HepG2 (cell line): ENCODE measurements around the gene NOTO. TPM values are rescaled to one million over a fixed set of nuclear protein-coding genes. Genes with fewer than 3 reads are reported as not detected.

Experiments used
- ATAC-seq: fragments of 200-7000 bp; cut with Tn5 transposase; 3 replicates; pipeline ENCODE4 v1.9.1; 2020; ENCODE audit warnings: mild to moderate bottlenecking, moderate library complexity
- BruUV-seq: library from RNA; stranded (reverse); fragments of 400-500 nt; replicated peaks from 2 replicates; lab custom pipeline; 2021; lab: Mats Ljungman, UMichigan
- CTCF ChIA-PET: fragments of 300-600 bp; formaldehyde crosslinking; extraction: SDS; loops from one replicate; lab custom pipeline; 2021; ENCODE audit warnings: low total read pairs, inconsistent platforms, low intra/inter-chr PET ratio; lab: Yijun Ruan, JAX
- POLR2A ChIA-PET: fragments of 350-600 bp; sonication (Branson Sonifier 250); formaldehyde crosslinking; loops from one replicate; lab custom pipeline; 2020; ENCODE audit warnings: antibody characterized with exemption, inconsistent platforms; lab: Yijun Ruan, JAX
- DNase-seq: peaks from one replicate; pipeline ENCODE4 v3.0.0-alpha.2; 2015; ENCODE audit warnings: low spot score
- FAIRE-seq: peaks from 3 replicates; lab custom pipeline; 2011; peaks lifted over from hg19 to GRCh38; lab: Jason Lieb, UNC
- H2AFZ ChIP-seq: one replicate; pipeline ENCODE4 v1.6.1; 2011; ENCODE audit warnings: low read length, inconsistent platforms
- H3K27ac ChIP-seq: fragments of 300-600 bp; 3 replicates; pipeline ENCODE4 v1.8.0; 2011; ENCODE audit warnings: mixed run types, mild to moderate bottlenecking, mixed read lengths, low read length, inconsistent platforms; ENCODE audit not compliant: insufficient read depth; ENCODE audit errors: extremely low read length
- H3K27me3 ChIP-seq, 2 experiments: fragments of 200-600 bp in 1 of 2; 2 replicates in 1 of 2; 3 replicates in 1 of 2; pipeline versions ENCODE4 v1.6.0 to v1.8.0; 2011; ENCODE audit warnings: low read length in 2 of 2, mild to moderate bottlenecking in 2 of 2, moderate library complexity in 2 of 2, inconsistent platforms in 1 of 2; ENCODE audit not compliant: insufficient read depth in 2 of 2, control insufficient read depth in 1 of 2
- H3K36me3 ChIP-seq, 2 experiments: fragments of 200-600 bp in 1 of 2; replicated peaks in 1 of 2; 2 replicates in 1 of 2; 3 replicates in 1 of 2; pipeline versions ENCODE4 v1.5.1 to v1.8.0; 2011; ENCODE audit warnings: low read length in 2 of 2, inconsistent platforms in 1 of 2; ENCODE audit not compliant: insufficient read depth in 2 of 2, control insufficient read depth in 1 of 2
- H3K4me1 ChIP-seq: 2 replicates; pipeline ENCODE4 v1.5.1; 2012; ENCODE audit warnings: low read length, inconsistent platforms; ENCODE audit not compliant: insufficient read depth
- H3K4me2 ChIP-seq: 2 replicates; pipeline ENCODE4 v1.6.0; 2011; ENCODE audit warnings: low read depth, low read length, inconsistent platforms
- H3K4me3 ChIP-seq, 3 experiments: fragments of 200-600 bp in 1 of 3; sonication (generic), shearing (Covaris generic) in 1 of 3; replicated peaks in 1 of 3; 2 replicates each; pipeline ENCODE4 v1.5.1; 2011 to 2016; ENCODE audit warnings: low read length in 3 of 3, inconsistent platforms in 2 of 3, low read depth in 2 of 3, mild to moderate bottlenecking in 2 of 3, control low read depth in 1 of 3, mixed read lengths in 1 of 3; ENCODE audit not compliant: insufficient read depth in 1 of 3
- H3K79me2 ChIP-seq: one replicate; pipeline ENCODE4 v1.6.1; 2011; ENCODE audit warnings: low read length, inconsistent platforms; ENCODE audit not compliant: insufficient read depth
- H3K9ac ChIP-seq: 2 replicates; pipeline ENCODE4 v1.6.0; 2011; ENCODE audit warnings: mild to moderate bottlenecking, low read depth, low read length, inconsistent platforms; ENCODE audit not compliant: insufficient read depth
- H3K9me3 ChIP-seq: 2 replicates; pipeline ENCODE4 v1.5.1; 2012; ENCODE audit warnings: mild to moderate bottlenecking, low read length
- H4K20me1 ChIP-seq: 2 replicates; pipeline ENCODE4 v1.6.0; 2011; ENCODE audit warnings: inconsistent platforms, mild to moderate bottlenecking, low read length, moderate library complexity; ENCODE audit not compliant: insufficient read depth
- BORCS8-MEF2B ChIP-seq: sonication (generic); formaldehyde crosslinking; IDR thresholded peaks from 2 replicates; pipeline ENCODE4 v1.8.0; 2022; ENCODE audit warnings: mild to moderate bottlenecking, missing genetic modification reagents
- CHD4 ChIP-seq: fragments of 200-600 bp; sonication (generic); IDR thresholded peaks from 2 replicates; pipeline ENCODE4 v1.7.0; 2017; ENCODE audit warnings: mild to moderate bottlenecking, low read length, borderline replicate concordance
- GATAD2A ChIP-seq: IDR thresholded peaks from 2 replicates; pipeline ENCODE4 v1.6.1; 2016
- NONO ChIP-seq, 2 experiments: fragments of 450-650 bp in 1 of 2; sonication (generic) in 1 of 2; formaldehyde crosslinking in 1 of 2; IDR thresholded peaks in 1 of 2; conservative IDR thresholded peaks in 1 of 2; 2 replicates each; pipeline versions ENCODE4 v1.6.1 to v1.8.0; 2017 to 2022; ENCODE audit warnings: mild to moderate bottlenecking in 1 of 2, missing genetic modification reagents in 1 of 2, moderate library complexity in 1 of 2
- RERE ChIP-seq: IDR thresholded peaks from 2 replicates; pipeline ENCODE4 v1.6.1; 2016; ENCODE audit warnings: low read depth, missing genetic modification reagents, missing compliant biosample characterization
- RFX1 ChIP-seq: fragments of 450-650 bp; IDR thresholded peaks from 2 replicates; pipeline ENCODE4 v1.6.1; 2017
- ZNF160 ChIP-seq: sonication (generic); formaldehyde crosslinking; IDR thresholded peaks from 2 replicates; pipeline ENCODE4 v1.8.0; 2022; ENCODE audit warnings: mild to moderate bottlenecking, inconsistent platforms, missing genetic modification reagents
- ZNF550 ChIP-seq: sonication (generic); formaldehyde crosslinking; IDR thresholded peaks from 2 replicates; pipeline ENCODE4 v1.4.0; 2020; ENCODE audit warnings: mild to moderate bottlenecking, missing genetic modification reagents, borderline replicate concordance
- WGBS: methylation state at CpG from one replicate; pipeline ENCODE4 v1.1.6; 2017; ENCODE audit warnings: low lambda C conversion rate; 5-methylcytosine and 5-hydroxymethylcytosine counted together
- in situ Hi-C: cut with HindIII; loops from 2 replicates; pipeline ENCODE4 v1.10.0; 2017; ENCODE audit warnings: low pct_unique_long_range_greater_than_20kb; ENCODE audit not compliant: extremely low pct_ligation_motif_present
- intact Hi-C: fragments of 100-400 bp; cut with micrococcal nuclease; formaldehyde crosslinking; loops from one replicate; pipeline ENCODE4 v1.10.0; 2022; ENCODE audit not compliant: unreplicated experiment
- polyA plus RNA-seq, 8 experiments: library from polyadenylated mRNA; depleted of rRNA in 3 of 8; stranded (reverse) in 7 of 8; unstranded in 1 of 8; fragments of >200 nt; fragmentation: Illumina TruSeq in 4 of 8; extraction: Trizol in 4 of 8; gene quantifications; 2 replicates each; pipeline versions ENCODE4 v1.2.1 to v1.2.3, GENCODE V29; 2011 to 2016; ENCODE audit warnings: low read depth in 4 of 8, missing spikeins in 1 of 8, mixed read lengths in 1 of 8; ENCODE audit not compliant: insufficient read depth in 1 of 8
- total RNA-seq, 5 experiments: library from RNA; depleted of rRNA; stranded (reverse); fragments of >200 nt; fragmentation: Illumina TruSeq; extraction: Trizol; gene quantifications; 2 replicates each; pipeline ENCODE4 v1.2.3, GENCODE V29; 2016; ENCODE audit warnings: low read depth in 1 of 5

The NOTO gene
- total and polyA plus RNA-seq, 2 of the 13 experiments (the other 11 are each of a cell fraction or from before 2014, with no cell fraction given), result not detected

GRCh38 chr2:73162856-73163391 is 39.5 kb upstream of the NOTO start:
- Histone ChIP-seq H3K9me3 (no peaks in the 10 kb centered on the region), H3K36me3 (no peaks in the 10 kb centered on the region), H2AFZ (no peak overlapping the region), H3K4me1 (no peaks in the 10 kb centered on the region), H3K79me2 (no peaks in the 10 kb centered on the region), H3K9ac (no peak overlapping the region), H3K27ac (no peak overlapping the region), H4K20me1 (no peaks in the 10 kb centered on the region), H3K4me3 (no peak overlapping the region)
- ChIA-PET CTCF (interaction anchor here (1.1 to 2.2 kb wide), 8 partner anchors 14 to 269 kb away, joined by 3 to 22 read pairs (median 10); no protein-coding TSS in a partner anchor), POLR2A (no interaction called here)
- WGBS, result 28% methylated on average over 13 of the region's 14 CpGs
- intact Hi-C loops (loop anchor here (1.0 to 5.0 kb wide), 4 partner anchors 78 to 270 kb away; no protein-coding TSS in a partner anchor), in situ Hi-C loops (no loop called here)
- BruUV-seq, result no TSS peak
- ATAC-seq, result no peak
- TF ChIP-seq BORCS8-MEF2B (no peak), NONO (IDR thresholded peaks at IDR 0.05) (no peak), NONO (CRISPR knock-in tag; conservative IDR thresholded peaks at IDR 0.05) (no peak), ZNF550 (CRISPR knock-in tag) (no peak), ZNF160 (no peak), CHD4 (no peak)
- TF ChIP-seq, all 625 proteins: peak for 0
- no peak for FAIRE-seq
- Histone ChIP-seq H3K27me3 (peaks cover 4 to 13% of the 10 kb centered on the region in 2 experiments; a peak in 4 of 5 replicates), H3K4me2 (no peak overlapping the region)
- DNase-seq, result no peak

- Histone ChIP-seq H2AFZ (no peak overlapping the region), H3K27ac (no peak overlapping the region), H3K4me1 (no peaks in the 10 kb centered on the region), H4K20me1 (no peaks in the 10 kb centered on the region), H3K9me3 (no peaks in the 10 kb centered on the region), H3K79me2 (no peaks in the 10 kb centered on the region), H3K27me3 (peaks cover 4 to 8% of the 10 kb centered on the region in 2 experiments; a peak in 4 of 5 replicates), H3K36me3 (no peaks in the 10 kb centered on the region), H3K4me3 (no peak overlapping the region), H3K4me2 (no peak overlapping the region; the same call in 1 of the 2 replicates), H3K9ac (no peak overlapping the region)
- intact Hi-C loops (loop anchor here (1.0 to 5.0 kb wide), 4 partner anchors 78 to 271 kb away; no protein-coding TSS in a partner anchor), in situ Hi-C loops (no loop called here)
- ChIA-PET CTCF (interaction anchor here (0.6 to 2.2 kb wide), 7 partner anchors 14 to 270 kb away, joined by 3 to 22 read pairs (median 10); no protein-coding TSS in a partner anchor), POLR2A (no interaction called here)
- WGBS, result 35% methylated on average over 10 of the region's 10 CpGs
- FAIRE-seq (peak; percentile 91), DNase-seq (peak; percentile 71), ATAC-seq (peak; percentile 92)
- no TSS peak for BruUV-seq
- TF ChIP-seq RFX1 (no peak), GATAD2A (CRISPR knock-in tag) (0 out of 2 replicates have a peak, but pooled peaks have one; percentile 22), RERE (CRISPR knock-in tag) (no peak)
Observed at GRCh38 chr2:73163483-73164367, 38.6 kb upstream of the NOTO start.
